CD4-positive, alpha-beta T cell treated with Interleukin-12 subunit alpha and Interleukin-12 subunit beta, for 1 hour (primary cell): ENCODE results near the gene A1BG.
"Not testable (repeated sequence)": the region's sequence is repeated elsewhere in the genome, so short reads cannot be mapped to it uniquely, and the experiment has no call there.

Source experiments
- DNase-seq: peaks from one replicate; pipeline ENCODE4 v3.0.0-alpha.2; 2020

Gene A1BG

GRCh38 chr19:58356766-58357480, 3.6 kb upstream of the A1BG start:
- DNase-seq = no peak

- DNase-seq = peak; percentile 32
These were observed 2.8 kb upstream of the A1BG start for GRCh38 chr19:58355908-58356765.

GRCh38 chr19:58355215-58355796, 2.0 kb upstream of the A1BG start:
- no peak for DNase-seq

- no peak for DNase-seq
These were observed 1.3 kb upstream of the A1BG start for GRCh38 chr19:58354478-58355030.

- DNase-seq = no peak
These were observed 605 bp upstream of the A1BG start for GRCh38 chr19:58353717-58354477.

GRCh38 chr19:58351990-58352755, 1.1 kb downstream of the A1BG start:
- no peak for DNase-seq

- DNase-seq = no peak
These were observed 1.8 kb downstream of the A1BG start for GRCh38 chr19:58351558-58351878.

GRCh38 chr19:58350871-58351557, 2.3 kb downstream of the A1BG start:
- no peak for DNase-seq

GRCh38 chr19:58350001-58350861, 3.1 kb downstream of the A1BG start:
- no peak for DNase-seq

- no peak for DNase-seq
These were observed 3.7 kb downstream of the A1BG start for GRCh38 chr19:58349590-58349989.

GRCh38 chr19:58348080-58348479, 5.2 kb downstream of the A1BG start:
- not testable (repeated sequence) for DNase-seq

GRCh38 chr19:58346961-58347929, 6.0 kb downstream of the A1BG start:
- peak; percentile 77 for DNase-seq

- no peak for DNase-seq
These were observed 7.7 kb downstream of the A1BG start for GRCh38 chr19:58345558-58345957.

- no peak for DNase-seq
These were observed 14.3 kb downstream of the A1BG start for GRCh38 chr19:58338825-58339558.

GRCh38 chr19:58338336-58338735, 15.0 kb downstream of the A1BG start:
- no peak for DNase-seq

- no peak for DNase-seq
These were observed 16.5 kb downstream of the A1BG start for GRCh38 chr19:58336820-58337219.

- no peak for DNase-seq
These were observed 17.1 kb downstream of the A1BG start for GRCh38 chr19:58336216-58336615.

GRCh38 chr19:58335630-58336029, 17.7 kb downstream of the A1BG start:
- no peak for DNase-seq
